HG03097 (cell line): ENCODE measurements around the gene TGFBR3.
"Not testable (repeated sequence)": the region's sequence is repeated elsewhere in the genome, so short reads cannot be mapped to it uniquely, and the experiment has no call there.

Source experiments
- ATAC-seq: cut with Tn5 transposase; IDR thresholded peaks from one replicate; pipeline ENCODE4 v1.9.1; 2021; ENCODE audit not compliant: unreplicated experiment, low FRiP score

TGFBR3 gene

DNA sequence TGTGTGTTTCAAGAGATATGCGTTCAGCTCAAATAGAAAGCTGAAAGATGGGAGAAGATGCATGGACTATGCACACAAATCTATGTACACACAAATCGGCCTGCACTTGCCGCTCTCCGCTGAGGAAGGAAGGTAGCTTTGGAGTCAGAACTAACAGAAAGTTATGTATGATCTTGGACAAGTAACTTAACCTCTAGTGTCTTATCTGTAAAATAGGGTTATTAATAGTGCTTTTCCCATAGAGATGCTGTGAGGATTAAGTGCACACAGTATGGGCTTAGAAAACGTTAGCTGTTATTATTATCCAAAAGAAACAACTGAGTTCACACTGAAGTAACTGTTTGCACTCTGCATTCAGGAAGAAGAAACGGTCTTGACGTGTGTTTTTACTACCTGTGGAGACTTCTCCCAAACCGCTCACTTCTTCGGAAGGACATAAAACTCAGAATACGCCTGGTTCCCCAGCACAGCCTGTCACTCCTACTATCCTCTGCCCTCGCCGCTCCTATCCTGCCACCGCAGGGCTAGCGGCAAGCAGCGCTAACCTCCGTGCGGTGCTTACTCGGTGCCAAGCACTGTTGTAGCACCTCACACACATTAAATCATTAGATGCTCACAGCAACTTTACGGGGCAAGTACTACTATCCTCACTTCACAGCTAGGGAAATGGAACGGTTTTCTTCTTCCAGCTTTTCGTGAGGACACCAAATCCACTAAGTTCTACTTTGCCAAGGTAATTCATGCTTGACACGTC, 1.3 kb downstream of the TGFBR3 start:
- no peak for ATAC-seq

DNA sequence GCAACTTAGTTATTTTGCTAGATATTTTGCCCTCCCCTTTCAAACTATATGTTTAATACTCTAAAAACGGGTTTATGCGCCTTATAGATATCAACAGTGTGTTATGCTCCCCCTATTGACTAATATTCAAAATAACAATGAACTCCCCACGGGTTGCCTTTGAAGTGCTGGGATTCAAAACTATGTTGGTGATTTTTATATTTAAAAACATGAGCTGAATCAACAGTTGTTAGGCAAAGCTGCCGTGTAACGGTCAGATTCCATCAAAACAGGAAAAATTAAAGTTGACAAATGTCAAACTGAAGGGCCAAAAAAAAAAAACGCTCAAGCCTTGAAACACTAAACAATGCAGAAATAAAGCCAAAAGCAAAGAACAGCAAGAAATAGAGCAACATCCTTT, 2.5 kb downstream of the TGFBR3 start:
- no peak for ATAC-seq

DNA sequence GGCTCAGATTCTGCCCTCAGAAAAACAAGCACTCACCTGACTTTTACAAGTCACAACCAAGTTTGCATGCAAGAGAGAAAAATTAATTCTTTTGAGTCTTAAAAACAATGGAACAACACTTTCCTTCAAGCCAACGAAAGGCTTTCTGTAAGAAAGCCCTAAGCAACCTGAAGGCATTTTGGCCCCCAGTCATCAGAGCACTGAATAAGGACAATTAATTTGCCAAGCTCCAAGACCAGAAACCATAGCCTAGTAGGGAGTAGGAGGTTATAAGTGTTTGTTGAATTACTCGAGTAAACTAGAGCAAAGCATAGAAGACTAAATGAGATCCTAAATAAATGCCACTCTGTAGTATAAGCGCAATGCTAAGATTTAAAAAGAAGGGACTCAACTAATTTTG, 4.7 kb downstream of the TGFBR3 start:
- no peak for ATAC-seq

GRCh38 chr1:91879733-91880132, 6.2 kb downstream of the TGFBR3 start:
- ATAC-seq: no peak

DNA sequence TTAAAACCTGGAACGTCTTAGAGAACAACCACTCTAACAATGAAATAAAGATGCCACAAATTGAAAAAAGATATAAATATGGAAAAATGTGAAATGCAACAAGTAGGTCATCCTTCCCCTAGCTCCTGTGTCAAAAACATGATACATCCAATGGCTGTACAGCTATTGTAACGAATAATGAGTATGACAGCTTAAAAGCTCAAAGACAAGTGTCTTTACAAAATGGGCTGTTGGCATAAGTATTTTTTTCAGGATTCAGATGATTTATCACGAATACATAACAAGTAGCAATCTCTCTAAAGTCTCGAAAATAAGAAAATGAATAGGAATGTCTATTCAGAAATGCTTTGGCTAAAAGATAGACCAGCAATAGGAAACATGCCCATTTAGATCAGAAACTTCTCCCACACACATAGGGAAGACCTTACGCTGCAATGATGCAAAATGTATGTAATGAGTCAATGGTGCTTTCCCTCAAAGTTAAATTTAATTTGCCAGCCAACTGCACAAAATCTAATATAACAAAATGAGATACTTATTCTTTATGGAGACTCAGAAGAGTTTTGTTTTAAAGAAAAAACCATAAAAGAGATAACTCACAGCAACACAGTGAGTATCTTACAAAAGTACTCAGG, 8.3 kb downstream of the TGFBR3 start:
- ATAC-seq: no peak

DNA sequence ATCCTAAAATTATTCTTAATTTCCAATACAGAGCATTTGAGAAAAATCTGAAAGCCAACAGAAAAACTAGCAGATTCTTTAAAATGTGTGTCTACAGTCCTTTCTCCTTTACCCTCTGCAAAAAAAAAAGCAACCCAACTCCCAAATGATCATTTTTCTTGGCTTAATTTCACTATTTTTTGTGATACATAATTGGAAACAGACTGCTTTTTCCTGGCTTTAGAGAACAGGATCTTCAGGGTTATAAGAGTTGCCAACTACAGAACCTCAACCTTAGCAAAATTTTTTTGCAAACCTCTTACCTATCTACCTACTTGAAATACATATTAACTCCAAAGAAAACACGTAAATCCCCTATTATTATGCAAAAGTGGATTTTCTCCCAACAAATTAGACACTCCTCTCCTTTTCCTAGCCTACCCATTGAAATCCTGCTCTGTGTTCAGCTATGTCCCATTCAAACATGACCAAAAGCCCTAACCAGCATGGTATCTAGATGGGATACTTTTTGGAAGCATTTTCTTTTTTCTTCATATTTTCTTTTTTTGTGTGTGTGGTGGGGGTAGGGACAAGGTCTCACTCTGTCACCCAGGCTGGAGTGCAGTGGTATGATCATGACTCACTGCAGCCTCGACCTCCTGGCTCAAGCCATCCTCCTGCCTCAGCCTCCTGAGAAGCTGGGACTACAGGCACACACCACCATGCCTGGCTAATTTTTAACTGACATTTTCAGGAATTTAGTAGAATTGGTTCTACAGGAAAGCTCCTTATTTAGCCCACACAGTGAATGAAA, 9.0 kb downstream of the TGFBR3 start:
- no peak for ATAC-seq

GRCh38 chr1:91876040-91876470, 9.9 kb downstream of the TGFBR3 start:
- ATAC-seq: peak; percentile 78

DNA sequence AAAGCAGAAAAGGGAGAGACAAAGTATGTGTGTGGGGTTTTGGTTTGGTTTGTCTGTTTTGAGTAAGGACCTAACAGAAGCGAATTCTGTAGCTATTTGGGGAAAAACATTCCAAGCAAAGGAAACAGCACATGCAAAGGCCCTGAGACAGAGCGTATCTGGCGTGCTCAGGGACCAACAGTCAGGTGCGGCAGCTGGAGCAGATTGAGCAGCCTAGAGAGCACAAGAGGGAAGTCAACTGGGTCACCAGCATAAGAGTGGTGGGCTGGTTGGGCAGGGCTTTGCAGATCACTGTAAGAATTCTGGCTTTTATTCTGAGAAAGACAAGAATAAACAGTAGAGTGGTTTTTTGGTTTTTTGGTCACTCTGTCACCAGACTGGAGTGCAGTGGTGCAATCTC, 11.8 kb downstream of the TGFBR3 start:
- no peak for ATAC-seq

DNA sequence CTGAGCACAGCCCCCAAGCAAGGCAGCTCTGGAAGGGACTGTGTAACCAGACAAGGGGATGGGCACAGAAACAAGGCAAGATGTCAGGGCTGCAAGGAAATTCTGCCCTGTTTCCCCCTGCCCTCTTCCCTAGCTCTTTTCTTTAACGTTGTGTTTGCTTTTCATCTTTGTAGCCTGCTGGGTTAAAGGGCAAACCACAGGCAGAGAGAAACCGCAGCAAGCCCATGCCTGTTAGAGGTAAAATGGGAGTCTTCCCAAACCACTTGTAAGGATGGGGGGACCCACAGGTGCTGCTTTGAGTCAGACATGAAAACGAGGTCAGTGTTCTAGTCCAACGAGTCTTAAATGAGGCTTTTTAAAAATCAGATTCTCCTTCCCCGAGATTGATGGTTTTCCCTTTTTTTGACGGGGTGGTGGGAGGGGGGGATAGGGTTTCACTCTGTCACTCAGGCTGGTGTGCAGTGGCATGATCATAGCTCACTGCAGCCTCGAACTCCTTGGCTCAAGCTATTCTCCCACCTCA, 13.3 kb downstream of the TGFBR3 start:
- no peak for ATAC-seq

GRCh38 chr1:91872000-91872399, 14.0 kb downstream of the TGFBR3 start:
- ATAC-seq: no peak

GRCh38 chr1:91870322-91870721, 15.6 kb downstream of the TGFBR3 start:
- no peak for ATAC-seq

- ATAC-seq: no peak
Observed at GRCh38 chr1:91866425-91866824, 19.5 kb downstream of the TGFBR3 start.

DNA sequence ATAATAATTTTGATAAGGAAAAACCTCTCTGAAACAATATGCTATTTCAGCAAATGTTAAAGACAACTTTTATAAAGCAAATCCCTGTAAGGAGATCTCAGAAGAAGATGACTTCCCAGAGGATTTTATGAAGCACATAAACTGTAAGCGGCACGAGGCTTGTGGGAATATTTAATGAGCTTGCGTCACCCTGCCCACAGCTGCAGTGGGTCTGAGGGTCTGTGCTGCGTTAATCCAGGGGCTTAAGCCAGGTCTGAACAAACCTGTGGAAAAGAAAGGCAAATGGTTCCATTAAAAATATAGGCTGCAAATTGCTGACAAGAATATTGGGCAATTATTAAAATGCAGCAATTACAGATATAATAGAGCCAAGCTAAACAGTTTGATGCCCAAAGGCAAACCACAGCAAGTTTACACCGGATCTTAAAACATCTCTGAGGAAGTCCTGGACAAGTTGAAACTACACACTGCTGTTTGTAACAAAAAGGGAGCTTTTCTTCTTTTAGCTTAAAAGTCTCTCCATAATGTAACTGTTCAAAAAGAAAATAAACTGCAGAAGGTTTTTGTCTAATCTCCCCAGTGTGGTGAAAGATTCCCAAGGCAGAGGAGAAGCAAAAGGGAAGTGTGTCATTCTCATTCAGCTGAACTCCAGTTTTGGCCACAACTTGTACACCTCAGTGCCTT, 21.8 kb downstream of the TGFBR3 start:
- ATAC-seq: no peak

- no peak for ATAC-seq
Observed at GRCh38 chr1:91863498-91863897, 22.5 kb downstream of the TGFBR3 start.

GRCh38 chr1:91862120-91862519, 23.8 kb downstream of the TGFBR3 start:
- no peak for ATAC-seq

- ATAC-seq: no peak
Observed at GRCh38 chr1:91857557-91858239, 28.3 kb downstream of the TGFBR3 start.

GRCh38 chr1:91856996-91857395, 29.0 kb downstream of the TGFBR3 start:
- no peak for ATAC-seq

DNA sequence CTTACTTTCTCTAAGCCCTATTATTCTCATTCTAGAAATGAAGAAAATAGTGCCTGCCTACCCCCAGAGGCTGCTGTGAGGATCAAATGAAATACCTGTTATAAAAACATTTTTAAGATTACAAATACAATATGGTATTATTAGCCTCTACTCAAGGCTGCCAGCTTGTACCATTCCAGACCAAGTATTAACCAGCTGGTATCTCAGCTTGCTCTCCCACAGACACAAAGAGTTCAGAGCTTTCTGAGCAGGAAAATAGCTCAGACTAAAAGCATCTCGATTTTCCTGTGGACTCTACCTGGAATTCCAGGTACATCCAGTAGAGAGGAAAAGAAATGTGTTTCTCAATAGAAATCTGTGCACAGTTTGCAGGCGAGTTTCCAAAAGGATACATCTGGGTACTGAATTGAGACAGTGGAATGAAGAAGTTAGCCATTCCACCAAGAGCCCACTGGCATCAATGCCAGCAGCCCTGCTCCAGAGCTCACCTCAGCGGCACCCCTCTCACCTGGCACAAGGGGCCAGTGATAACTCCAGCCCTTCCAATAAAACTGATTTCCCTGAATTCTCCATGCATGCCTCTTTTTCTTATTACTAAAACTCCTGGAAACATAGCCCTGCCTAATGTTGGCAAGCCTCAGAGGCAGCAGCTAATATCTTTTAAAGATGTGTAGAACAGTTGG, 31.0 kb downstream of the TGFBR3 start:
- no peak for ATAC-seq

- no peak for ATAC-seq
Observed at GRCh38 chr1:91853397-91853796, 32.6 kb downstream of the TGFBR3 start.

- ATAC-seq: not testable (repeated sequence)
Observed at GRCh38 chr1:91852011-91852410, 33.9 kb downstream of the TGFBR3 start.
